K562 (cell line): Measurements from ENCODE around the gene HMCN1.

Source experiments
- FOS ChIP-seq: IDR thresholded peaks from 3 replicates; pipeline ENCODE4 v1.6.1; 2011; ENCODE audit not compliant: insufficient read length; ENCODE audit errors: extremely low read depth
- KDM1A ChIP-seq, 2 experiments: fragments of 450-650 bp; IDR thresholded peaks; 2 replicates each; pipeline ENCODE4 v1.6.1; 2016; ENCODE audit warnings: mild to moderate bottlenecking in 2 of 2
- NR3C1 ChIP-seq: sonication (generic); formaldehyde crosslinking; IDR thresholded peaks from 2 replicates; pipeline ENCODE4 v1.8.1; 2022; ENCODE audit warnings: missing genetic modification reagents
- PML ChIP-seq: IDR thresholded peaks from 2 replicates; pipeline ENCODE4 v1.6.1; 2012; ENCODE audit warnings: low read length, inconsistent platforms
- RB1 ChIP-seq: fragments of 450-650 bp; IDR thresholded peaks from 2 replicates; pipeline ENCODE4 v1.6.1; 2017; ENCODE audit warnings: low read depth, mild to moderate bottlenecking
- RFX5 ChIP-seq: IDR thresholded peaks from 2 replicates; pipeline ENCODE4 v1.6.1; 2011; ENCODE audit warnings: low read depth, mild to moderate bottlenecking, improper control_type of control experiment, low read length
- RNF219 ChIP-seq: fragments of 250-450 bp; sonication (Bioruptor Pico); IDR thresholded peaks from 2 replicates; pipeline ENCODE4 v1.5.0; 2022; ENCODE audit warnings: mild to moderate bottlenecking
- YY1 ChIP-seq, 3 experiments: IDR thresholded peaks; 2 replicates each; pipeline ENCODE4 v1.6.1; 2011; ENCODE audit warnings: low read length in 2 of 3, mild to moderate bottlenecking in 2 of 3, moderate library complexity in 2 of 3, borderline replicate concordance in 1 of 3, control low read depth in 1 of 3, low read depth in 1 of 3; ENCODE audit not compliant: insufficient read depth in 3 of 3, insufficient replicate concordance in 2 of 3, control insufficient read depth in 1 of 3, insufficient read length in 1 of 3; ENCODE audit errors: extremely low read depth in 1 of 3
- ZFP30 ChIP-seq: fragments of 250-450 bp; sonication (Bioruptor Pico); IDR thresholded peaks from 2 replicates; pipeline ENCODE4 v1.8.0; 2022; ENCODE audit warnings: moderate library complexity, mild to moderate bottlenecking, inconsistent platforms, borderline replicate concordance
- ZNF280A ChIP-seq: fragments of 450-650 bp; IDR thresholded peaks from 2 replicates; pipeline ENCODE4 v1.6.1; 2018; ENCODE audit warnings: mild to moderate bottlenecking, low read depth; ENCODE audit not compliant: partially characterized antibody

- TF ChIP-seq KDM1A (IDR thresholded peaks at IDR 0.05) (no peak), RFX5 (no peak), RNF219 (CRISPR knock-in tag) (no peak), FOS (no peak), YY1 (IDR thresholded peaks at IDR 0.05; ENCODE audit: borderline replicate concordance in 1 of 3, control insufficient read depth in 1 of 3, extremely low read depth in 1 of 3, insufficient read depth in 3 of 3, insufficient read length in 1 of 3, insufficient replicate concordance in 2 of 3, low read depth in 1 of 3, low read length in 2 of 3) (no peak), RB1 (no peak), ZFP30 (CRISPR knock-in tag) (no peak), NR3C1 (CRISPR knock-in tag) (no peak), PML (no peak), ZNF280A (no peak)
Measured at GRCh38 chr1:185739967-185740366, 5.8 kb downstream of the HMCN1 start.
